Fibroblast of villous mesenchyme (primary cell): ENCODE results near the gene HK1. TPM values are rescaled to one million over a fixed set of nuclear protein-coding genes. Genes with fewer than 3 reads are reported as not detected.

Source experiments
- DNase-seq: peaks from one replicate; pipeline ENCODE4 v3.0.0-alpha.2; 2010; ENCODE audit warnings: low read depth
- H3K4me3 ChIP-seq: 2 replicates; pipeline ENCODE4 v1.5.1; 2011; ENCODE audit warnings: low read depth, mild to moderate bottlenecking, low read length
- CTCF ChIP-seq: IDR thresholded peaks from 2 replicates; pipeline ENCODE4 v1.5.1; 2012; ENCODE audit warnings: low read depth, mild to moderate bottlenecking, low read length; ENCODE audit not compliant: insufficient read depth
- total RNA-seq: library from RNA; depleted of rRNA; stranded (reverse); fragments of >200 nt; gene quantifications from 2 replicates; pipeline ENCODE4 v1.2.3, GENCODE V29; 2012

HK1 gene
- total RNA-seq, 1 donor: 91.1 TPM

GRCh38 chr10:69268761-69269416 lies 9.4 kb upstream of the HK1 start:
- H3K4me3 ChIP-seq: no peak overlapping the region
- peak; percentile 22 for DNase-seq
- TF ChIP-seq CTCF: no peak

DNA sequence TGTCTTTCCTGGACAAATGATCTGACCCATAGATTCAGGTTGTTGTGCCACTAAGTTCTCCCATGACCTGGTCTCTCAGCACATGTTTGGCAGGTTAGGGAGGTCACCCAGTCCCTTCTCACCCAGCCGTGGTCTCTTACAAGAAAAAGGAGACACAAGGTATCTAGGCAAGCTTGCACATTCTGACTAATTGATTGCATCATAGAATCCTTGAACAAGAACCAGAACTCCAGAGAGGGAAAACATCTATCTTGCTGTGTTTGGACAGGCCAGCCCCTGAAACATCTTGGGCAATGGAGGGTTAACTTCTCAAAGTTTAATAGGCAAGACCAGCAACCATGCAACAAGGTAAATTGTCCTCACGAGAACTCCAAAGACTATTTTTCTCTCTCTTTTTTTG lies 8.5 kb upstream of the HK1 start:
- H3K4me3 ChIP-seq: no peak overlapping the region
- peak; percentile 58 for DNase-seq
- TF ChIP-seq CTCF: no peak

- no peak for TF ChIP-seq CTCF
- DNase-seq: no peak
Measured at GRCh38 chr10:69270990-69271389, 7.3 kb upstream of the HK1 start.

GRCh38 chr10:69272624-69273023 lies 5.7 kb upstream of the HK1 start:
- TF ChIP-seq CTCF: no peak
- no peak for DNase-seq
- no peak overlapping the region for H3K4me3 ChIP-seq

More at GRCh38 chr10:69270990-69271389, 7.3 kb upstream of the HK1 start:
- H3K4me3 ChIP-seq: no peak overlapping the region

GRCh38 chr10:69275444-69275843 lies 2.9 kb upstream of the HK1 start:
- DNase-seq: no peak
- H3K4me3 ChIP-seq: no peak overlapping the region
- no peak for TF ChIP-seq CTCF

DNA sequence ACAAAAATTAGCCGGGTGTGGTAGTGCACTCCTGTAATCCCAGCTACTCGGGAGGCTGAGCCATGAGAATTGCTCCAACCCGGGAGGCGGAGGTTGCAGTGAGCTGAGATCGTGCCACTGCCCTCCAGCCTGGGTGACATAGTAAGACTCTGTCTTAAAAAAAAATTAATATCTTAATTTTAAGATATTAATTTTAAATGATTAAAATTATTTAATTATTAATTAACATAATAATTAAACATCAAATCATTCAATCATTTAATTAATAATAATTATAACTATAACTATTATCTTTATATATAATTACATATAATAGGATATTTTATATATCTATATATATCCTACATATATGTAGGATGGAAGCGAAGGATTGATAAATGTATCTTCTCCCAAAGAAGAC lies 1.8 kb upstream of the HK1 start:
- H3K4me3 ChIP-seq: no peak overlapping the region
- DNase-seq: no peak
- TF ChIP-seq CTCF: no peak

GRCh38 chr10:69279110-69279509 lies 814 bp downstream of the HK1 start:
- DNase-seq: no peak
- no peak for TF ChIP-seq CTCF
- H3K4me3 ChIP-seq: no peak overlapping the region
